ENCODE results near the gene GABRP. TPM values are rescaled to one million over a fixed set of nuclear protein-coding genes. Genes with fewer than 3 reads are reported as not detected.

Gene GABRP
- total RNA-seq, 1 experiment from 2014 or later: 0.40 TPM

GRCh38 chr5:170860818-170861666 is 77.5 kb downstream of the GABRP start:
- DNase-seq (ENCODE audit: low read depth): no peak

- no peak for DNase-seq (ENCODE audit: low read depth)
Observed at GRCh38 chr5:170861667-170861916, 78.1 kb downstream of the GABRP start.

GRCh38 chr5:170861917-170862766 is 78.6 kb downstream of the GABRP start, which contains the start of gene RANBP17:
RANBP17 (plus strand) TSS chr5:170862018.
- peak; percentile 25 for DNase-seq (ENCODE audit: low read depth)

- no peak for DNase-seq (ENCODE audit: low read depth)
Observed at GRCh38 chr5:170863646-170864045, 80.1 kb downstream of the GABRP start.

Other genes starting within 250 kb of the GABRP start
- gene RANBP17, start 78.3 kb downstream of the GABRP start, total RNA-seq (2014; rRNA removed; shearing (Covaris generic)): 0.09 and 0.34 TPM in 2 replicates